GM12801 (cell line): ENCODE measurements around the gene MIPOL1.

Experiments
- CTCF ChIP-seq: IDR thresholded peaks from one replicate; pipeline ENCODE4 v1.5.1; 2011; ENCODE audit warnings: control low read depth; ENCODE audit not compliant: insufficient read length; ENCODE audit errors: extremely low read depth

MIPOL1 gene

GRCh38 chr14:37275963-37276362 lies 78.2 kb downstream of the MIPOL1 start:
- TF ChIP-seq CTCF: no peak

- TF ChIP-seq CTCF: no peak
Observed at GRCh38 chr14:37278636-37279538, 81.2 kb downstream of the MIPOL1 start.

DNA sequence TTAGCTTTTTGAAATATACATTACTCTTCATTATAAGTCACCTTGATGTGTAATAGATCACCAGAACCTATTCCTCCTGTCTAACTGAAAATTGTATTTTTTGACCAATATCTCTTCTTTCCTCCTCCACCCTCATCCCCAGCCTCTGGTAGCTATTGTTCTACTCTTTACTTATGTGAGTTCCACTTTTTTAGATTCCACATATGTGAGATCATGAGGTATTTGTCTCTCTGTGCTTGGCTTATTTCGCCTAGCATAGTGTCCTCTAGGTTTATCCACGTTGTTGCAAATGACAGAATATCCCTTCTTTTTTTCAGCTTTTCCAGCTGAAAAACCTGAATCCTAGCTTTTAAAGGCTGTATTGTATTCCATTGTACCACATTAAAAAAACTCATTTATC lies 82.1 kb downstream of the MIPOL1 start:
- no peak for TF ChIP-seq CTCF

DNA sequence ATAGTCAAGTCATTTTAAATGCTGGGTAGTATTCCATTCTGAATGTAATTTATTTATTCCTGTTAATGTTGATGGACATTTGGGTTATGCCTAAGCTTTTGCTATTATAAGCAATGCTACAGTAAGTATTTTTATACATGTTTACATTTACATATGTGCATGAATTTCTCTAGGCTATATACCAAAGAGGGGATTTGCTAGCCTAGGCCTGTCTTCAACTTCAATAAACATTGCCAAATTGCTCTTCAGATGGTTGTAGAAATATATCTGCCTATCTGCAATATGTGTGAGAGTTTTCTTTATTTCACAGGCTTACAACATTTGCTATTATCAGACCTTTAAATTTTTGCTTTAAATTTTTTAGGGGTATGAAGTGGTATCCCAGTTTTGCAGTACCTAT lies 87.0 kb downstream of the MIPOL1 start:
- TF ChIP-seq CTCF: no peak

DNA sequence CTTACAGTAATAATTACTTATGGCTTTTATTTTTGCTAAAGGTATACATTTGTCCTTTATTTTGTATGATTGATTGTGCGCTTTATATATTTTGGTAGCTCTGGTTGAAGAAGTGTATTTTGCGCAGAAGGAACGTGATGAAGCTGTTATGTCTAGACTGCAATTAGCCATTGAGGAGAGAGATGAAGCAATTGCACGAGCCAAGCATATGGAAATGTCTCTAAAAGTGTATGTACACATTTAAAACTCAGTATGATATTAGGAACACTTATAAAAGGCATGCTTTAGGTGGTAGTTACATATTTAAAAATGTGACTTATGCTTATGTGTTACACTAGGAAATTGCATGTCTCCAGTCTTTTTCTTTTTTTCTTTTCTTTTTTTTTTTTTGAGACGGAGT lies 87.5 kb downstream of the MIPOL1 start:
- TF ChIP-seq CTCF: no peak

- no peak for TF ChIP-seq CTCF
Observed at GRCh38 chr14:37289688-37290087, 92.0 kb downstream of the MIPOL1 start.

DNA sequence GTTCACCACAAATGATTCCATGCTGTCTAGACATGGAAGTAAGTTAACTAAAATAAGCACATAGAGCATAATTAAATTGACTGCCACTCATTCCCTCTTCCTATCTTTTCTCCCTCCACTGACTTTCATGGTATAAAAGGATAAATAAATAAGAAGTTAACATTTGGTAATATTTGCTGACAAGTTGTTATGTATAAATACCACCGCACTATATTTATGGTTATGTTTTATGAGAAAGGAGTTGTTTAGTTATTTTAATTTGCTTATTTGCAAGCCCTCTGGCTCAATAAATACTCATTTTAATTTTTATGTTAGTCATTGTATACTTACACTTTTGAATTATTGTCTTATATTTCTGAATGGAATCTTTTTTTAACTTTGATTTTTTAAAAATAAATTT lies 113.5 kb downstream of the MIPOL1 start:
- TF ChIP-seq CTCF: no peak

- TF ChIP-seq CTCF: no peak
Observed at GRCh38 chr14:37318938-37319337, 121.2 kb downstream of the MIPOL1 start.
